ENCODE data around the gene IL18R1. TPM values are rescaled to one million over a fixed set of nuclear protein-coding genes. Genes with fewer than 3 reads are reported as not detected.

Gene IL18R1
- total RNA-seq, 1 donor from 2014 or later = 1.9 TPM

DNA sequence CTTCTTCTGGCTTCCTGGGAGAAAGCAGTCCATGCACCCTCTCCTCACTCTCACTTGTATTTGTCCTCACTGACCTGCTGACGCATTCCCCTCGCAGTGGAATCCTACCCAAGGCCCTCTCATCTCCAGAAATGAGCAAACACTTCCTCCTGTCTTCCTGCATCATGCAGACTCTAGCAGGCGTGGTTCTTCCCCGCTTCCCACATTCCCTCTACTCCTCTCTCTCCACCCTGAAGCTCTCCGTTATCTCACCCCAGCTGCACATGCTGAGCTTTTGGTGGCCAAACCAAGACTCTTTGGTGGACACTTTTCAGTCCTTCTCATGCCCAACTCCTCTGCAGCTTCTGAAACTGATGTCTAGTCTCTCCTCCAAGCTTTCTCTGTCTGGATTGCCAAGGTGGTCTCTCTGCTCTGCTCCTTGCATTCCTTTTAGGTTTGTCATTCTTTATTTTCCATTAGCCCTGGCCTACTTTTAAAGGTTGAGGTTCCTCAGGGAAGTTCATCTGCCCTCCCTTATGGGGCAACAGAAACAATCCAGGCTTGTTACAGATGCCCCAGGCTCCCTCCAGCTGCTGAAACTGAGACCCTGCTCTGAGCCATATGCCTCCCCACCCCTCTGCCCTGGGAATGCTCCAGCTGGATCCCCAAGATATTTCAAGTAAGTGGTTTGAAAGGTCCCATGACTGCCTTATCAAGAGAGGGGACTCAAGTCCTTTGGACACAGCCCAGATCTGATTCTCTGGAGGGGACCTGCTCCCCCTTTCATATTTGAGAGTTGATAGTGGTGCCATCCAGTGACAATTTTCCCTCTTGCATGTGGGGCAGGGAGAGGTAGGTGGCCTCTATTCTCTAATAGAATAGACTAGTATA, 66.5 kb downstream of the IL18R1 start:
- no peaks in the 10 kb centered on the region for H3K36me3 ChIP-seq
- H3K4me1 ChIP-seq = no peaks in the 10 kb centered on the region
- no peak overlapping the region for H3K4me3 ChIP-seq
- TF ChIP-seq, protein P1, sequence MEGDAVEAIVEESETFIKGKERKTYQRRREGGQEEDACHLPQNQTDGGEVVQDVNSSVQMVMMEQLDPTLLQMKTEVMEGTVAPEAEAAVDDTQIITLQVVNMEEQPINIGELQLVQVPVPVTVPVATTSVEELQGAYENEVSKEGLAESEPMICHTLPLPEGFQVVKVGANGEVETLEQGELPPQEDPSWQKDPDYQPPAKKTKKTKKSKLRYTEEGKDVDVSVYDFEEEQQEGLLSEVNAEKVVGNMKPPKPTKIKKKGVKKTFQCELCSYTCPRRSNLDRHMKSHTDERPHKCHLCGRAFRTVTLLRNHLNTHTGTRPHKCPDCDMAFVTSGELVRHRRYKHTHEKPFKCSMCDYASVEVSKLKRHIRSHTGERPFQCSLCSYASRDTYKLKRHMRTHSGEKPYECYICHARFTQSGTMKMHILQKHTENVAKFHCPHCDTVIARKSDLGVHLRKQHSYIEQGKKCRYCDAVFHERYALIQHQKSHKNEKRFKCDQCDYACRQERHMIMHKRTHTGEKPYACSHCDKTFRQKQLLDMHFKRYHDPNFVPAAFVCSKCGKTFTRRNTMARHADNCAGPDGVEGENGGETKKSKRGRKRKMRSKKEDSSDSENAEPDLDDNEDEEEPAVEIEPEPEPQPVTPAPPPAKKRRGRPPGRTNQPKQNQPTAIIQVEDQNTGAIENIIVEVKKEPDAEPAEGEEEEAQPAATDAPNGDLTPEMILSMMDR (IDR thresholded peaks at IDR 0.05) = no peak
- H3K9me3 ChIP-seq = no peaks in the 10 kb centered on the region
- H3K27me3 ChIP-seq = no peaks in the 10 kb centered on the region
- no peak overlapping the region for H3K27ac ChIP-seq
- intact Hi-C loops (cut with DNase I) = no loop called here
- no peak for DNase-seq (ENCODE audit: low spot score in 2 of 2)

DNA sequence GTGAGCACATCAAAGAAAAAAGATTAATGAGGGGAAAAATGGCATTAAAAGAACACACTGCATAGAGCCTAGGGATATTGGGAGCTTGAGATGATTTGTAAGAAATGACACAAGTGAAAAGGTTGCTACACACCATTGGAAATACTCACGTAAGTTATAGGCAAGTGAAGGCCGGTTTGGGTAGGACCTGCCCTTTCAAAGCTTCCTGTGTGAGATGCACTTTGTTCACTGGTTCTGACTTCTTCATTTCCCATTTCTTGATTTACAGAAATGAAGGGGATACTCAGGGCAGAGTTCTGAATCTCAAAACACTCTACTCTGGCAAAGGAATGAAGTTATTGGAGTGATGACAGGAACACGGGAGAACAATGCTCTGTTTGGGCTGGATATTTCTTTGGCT, 67.3 kb downstream of the IL18R1 start, which contains the start of gene IL18RAP:
TSS of gene IL18RAP (plus strand) at position 251 of the 400 bp plus-strand sequence. CDS start at position 369, 118 bp downstream.
- TF ChIP-seq, protein P1 (IDR thresholded peaks at IDR 0.05) = no peak
- DNase-seq (ENCODE audit: low spot score in 2 of 2) = no peak
- no peaks in the 10 kb centered on the region for H3K27me3 ChIP-seq
- no peaks in the 10 kb centered on the region for H3K9me3 ChIP-seq
- H3K4me3 ChIP-seq = no peak within 1 kb of the TSS
- no peaks in the 10 kb centered on the region for H3K4me1 ChIP-seq
- no peak within 1 kb of the TSS for H3K27ac ChIP-seq
- intact Hi-C loops (cut with DNase I) = no loop called here
- no peaks in the 10 kb centered on the region for H3K36me3 ChIP-seq

DNA sequence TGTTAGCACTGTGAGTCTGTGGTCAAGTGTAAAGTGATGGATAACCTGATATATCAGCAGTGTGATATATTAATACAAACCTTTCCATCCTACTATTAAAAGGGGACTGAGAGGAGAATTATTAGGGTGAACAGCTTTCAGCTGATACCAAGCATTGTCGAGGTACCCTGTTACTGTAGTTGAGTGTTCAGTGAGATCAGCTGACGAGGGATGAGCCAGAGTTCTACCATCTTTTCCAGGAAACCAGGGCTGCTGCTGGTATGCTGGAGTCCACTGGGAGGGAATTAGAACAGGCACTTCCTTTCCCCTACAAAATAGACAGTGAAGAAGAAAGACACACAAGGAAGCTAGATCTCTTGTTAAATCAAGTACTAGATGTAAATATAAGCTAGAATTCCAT, 67.8 kb downstream of the IL18R1 start:
- H3K9me3 ChIP-seq = no peaks in the 10 kb centered on the region
- TF ChIP-seq, protein P1 (IDR thresholded peaks at IDR 0.05) = no peak
- no peaks in the 10 kb centered on the region for H3K4me1 ChIP-seq
- H3K36me3 ChIP-seq = no peaks in the 10 kb centered on the region
- no peak overlapping the region for H3K4me3 ChIP-seq
- no peak overlapping the region for H3K27ac ChIP-seq
- no peaks in the 10 kb centered on the region for H3K27me3 ChIP-seq
- no peak for DNase-seq (ENCODE audit: low spot score in 2 of 2)
- intact Hi-C loops (cut with DNase I) = no loop called here

DNA sequence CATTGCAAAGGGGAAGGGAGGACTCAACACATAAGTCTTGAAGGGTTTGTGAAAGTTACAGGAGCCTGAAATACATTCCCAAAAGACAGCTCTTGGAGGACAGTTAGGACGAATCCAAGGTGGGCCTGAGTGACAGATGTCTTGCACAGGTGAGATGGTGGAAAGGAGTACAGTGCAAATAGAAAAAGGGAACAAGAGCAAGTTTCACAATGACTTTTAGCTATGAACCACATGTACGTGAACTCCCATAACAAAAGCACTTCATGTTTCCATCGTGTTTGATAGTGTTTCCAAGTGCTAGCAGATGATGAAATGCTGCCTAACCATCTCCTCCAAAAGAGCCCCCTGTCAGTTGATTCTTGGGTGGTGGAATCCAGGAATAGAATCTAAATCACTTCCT, 69.2 kb downstream of the IL18R1 start:
- no peak overlapping the region for H3K27ac ChIP-seq
- no peaks in the 10 kb centered on the region for H3K27me3 ChIP-seq
- no peaks in the 10 kb centered on the region for H3K36me3 ChIP-seq
- DNase-seq (ENCODE audit: low spot score in 2 of 2) = no peak
- H3K9me3 ChIP-seq = no peaks in the 10 kb centered on the region
- TF ChIP-seq, protein P1 (IDR thresholded peaks at IDR 0.05) = no peak
- intact Hi-C loops (cut with DNase I) = no loop called here
- H3K4me1 ChIP-seq = no peaks in the 10 kb centered on the region
- no peak overlapping the region for H3K4me3 ChIP-seq

DNA sequence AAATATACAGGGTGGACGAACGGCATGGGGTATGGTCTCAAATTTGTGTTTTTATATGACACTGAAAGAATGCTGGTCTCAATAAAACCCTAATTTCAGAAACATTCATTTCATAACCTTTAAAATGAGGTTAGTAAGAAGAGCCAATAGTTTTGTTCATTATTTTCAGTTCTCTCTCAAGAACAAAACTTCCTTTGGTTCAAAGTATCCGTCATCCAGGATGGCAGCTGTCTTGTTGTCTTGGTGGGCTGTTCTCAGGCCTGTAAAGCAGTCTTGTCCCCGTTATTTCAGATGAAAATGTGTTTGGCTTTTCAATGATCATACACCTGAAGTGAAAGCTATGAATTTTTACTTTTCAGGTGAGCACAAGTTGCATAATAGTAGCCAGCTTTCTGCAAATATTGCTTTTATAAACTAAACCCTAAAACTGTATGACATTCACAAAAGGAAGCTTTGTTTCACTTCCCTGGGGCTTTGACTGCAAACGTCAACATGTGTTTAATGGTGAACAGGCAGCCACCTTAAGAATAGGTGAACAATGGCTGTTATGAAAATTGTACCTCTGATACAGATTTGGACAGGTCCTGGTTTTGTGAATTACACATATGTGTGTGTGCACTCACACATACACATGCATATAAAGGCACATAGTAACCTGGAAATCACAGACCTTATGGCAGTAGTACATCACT, 70.0 kb downstream of the IL18R1 start:
- H3K36me3 ChIP-seq = no peaks in the 10 kb centered on the region
- TF ChIP-seq, protein P1 (IDR thresholded peaks at IDR 0.05) = no peak
- DNase-seq (ENCODE audit: low spot score in 2 of 2) = no peak

More for the DNA sequence above, 70.0 kb downstream of the IL18R1 start:
- H3K27me3 ChIP-seq = no peaks in the 10 kb centered on the region
- H3K4me1 ChIP-seq = no peaks in the 10 kb centered on the region
- H3K9me3 ChIP-seq = no peaks in the 10 kb centered on the region
- intact Hi-C loops (cut with DNase I) = no loop called here
- no peak overlapping the region for H3K4me3 ChIP-seq
- H3K27ac ChIP-seq = no peak overlapping the region
